Measurements from ENCODE around the gene ELF1.

- TF ChIP-seq POLR2A (IDR thresholded peaks at IDR 0.05) (no peak), CTCF (IDR thresholded peaks at IDR 0.05) (no peak)
These were observed 14.0 kb downstream of the ELF1 start for GRCh38 chr13:41004875-41005693.

All from uterus (tissue), 2 donors.